HepG2 (cell line): ENCODE results near the gene RERE. TPM values are rescaled to one million over a fixed set of nuclear protein-coding genes. Genes with fewer than 3 reads are reported as not detected.

ENCODE experiments used
- ATAC-seq: fragments of 200-7000 bp; cut with Tn5 transposase; 3 replicates; pipeline ENCODE4 v1.9.1; 2020; ENCODE audit warnings: mild to moderate bottlenecking, moderate library complexity
- BruUV-seq: library from RNA; stranded (reverse); fragments of 400-500 nt; replicated peaks from 2 replicates; lab custom pipeline; 2021; lab: Mats Ljungman, UMichigan
- CTCF ChIA-PET: fragments of 300-600 bp; formaldehyde crosslinking; extraction: SDS; loops from one replicate; lab custom pipeline; 2021; ENCODE audit warnings: low total read pairs, inconsistent platforms, low intra/inter-chr PET ratio; lab: Yijun Ruan, JAX
- POLR2A ChIA-PET: fragments of 350-600 bp; sonication (Branson Sonifier 250); formaldehyde crosslinking; loops from one replicate; lab custom pipeline; 2020; ENCODE audit warnings: antibody characterized with exemption, inconsistent platforms; lab: Yijun Ruan, JAX
- DNase-seq: peaks from one replicate; pipeline ENCODE4 v3.0.0-alpha.2; 2015; ENCODE audit warnings: low spot score
- FAIRE-seq: peaks from 3 replicates; lab custom pipeline; 2011; peaks lifted over from hg19 to GRCh38; lab: Jason Lieb, UNC
- H2AFZ ChIP-seq: one replicate; pipeline ENCODE4 v1.6.1; 2011; ENCODE audit warnings: low read length, inconsistent platforms
- H3K27ac ChIP-seq: fragments of 300-600 bp; 3 replicates; pipeline ENCODE4 v1.8.0; 2011; ENCODE audit warnings: mixed run types, mild to moderate bottlenecking, mixed read lengths, low read length, inconsistent platforms; ENCODE audit not compliant: insufficient read depth; ENCODE audit errors: extremely low read length
- H3K27me3 ChIP-seq, 2 experiments: fragments of 200-600 bp in 1 of 2; 2 replicates in 1 of 2; 3 replicates in 1 of 2; pipeline versions ENCODE4 v1.6.0 to v1.8.0; 2011; ENCODE audit warnings: low read length in 2 of 2, mild to moderate bottlenecking in 2 of 2, moderate library complexity in 2 of 2, inconsistent platforms in 1 of 2; ENCODE audit not compliant: insufficient read depth in 2 of 2, control insufficient read depth in 1 of 2
- H3K36me3 ChIP-seq, 2 experiments: fragments of 200-600 bp in 1 of 2; replicated peaks in 1 of 2; 2 replicates in 1 of 2; 3 replicates in 1 of 2; pipeline versions ENCODE4 v1.5.1 to v1.8.0; 2011; ENCODE audit warnings: low read length in 2 of 2, inconsistent platforms in 1 of 2; ENCODE audit not compliant: insufficient read depth in 2 of 2, control insufficient read depth in 1 of 2
- H3K4me1 ChIP-seq: 2 replicates; pipeline ENCODE4 v1.5.1; 2012; ENCODE audit warnings: low read length, inconsistent platforms; ENCODE audit not compliant: insufficient read depth
- H3K4me2 ChIP-seq: 2 replicates; pipeline ENCODE4 v1.6.0; 2011; ENCODE audit warnings: low read depth, low read length, inconsistent platforms
- H3K4me3 ChIP-seq, 3 experiments: fragments of 200-600 bp in 1 of 3; sonication (generic), shearing (Covaris generic) in 1 of 3; replicated peaks in 1 of 3; 2 replicates each; pipeline ENCODE4 v1.5.1; 2011 to 2016; ENCODE audit warnings: low read length in 3 of 3, inconsistent platforms in 2 of 3, low read depth in 2 of 3, mild to moderate bottlenecking in 2 of 3, control low read depth in 1 of 3, mixed read lengths in 1 of 3; ENCODE audit not compliant: insufficient read depth in 1 of 3
- H3K79me2 ChIP-seq: one replicate; pipeline ENCODE4 v1.6.1; 2011; ENCODE audit warnings: low read length, inconsistent platforms; ENCODE audit not compliant: insufficient read depth
- H3K9ac ChIP-seq: 2 replicates; pipeline ENCODE4 v1.6.0; 2011; ENCODE audit warnings: mild to moderate bottlenecking, low read depth, low read length, inconsistent platforms; ENCODE audit not compliant: insufficient read depth
- H3K9me3 ChIP-seq: 2 replicates; pipeline ENCODE4 v1.5.1; 2012; ENCODE audit warnings: mild to moderate bottlenecking, low read length
- H4K20me1 ChIP-seq: 2 replicates; pipeline ENCODE4 v1.6.0; 2011; ENCODE audit warnings: inconsistent platforms, mild to moderate bottlenecking, low read length, moderate library complexity; ENCODE audit not compliant: insufficient read depth
- AGO1 ChIP-seq: fragments of 200-400 bp; formaldehyde crosslinking; IDR thresholded peaks from 2 replicates; pipeline ENCODE4 v1.6.1; 2017; ENCODE audit warnings: mild to moderate bottlenecking, low read depth, low read length, moderate library complexity; ENCODE audit not compliant: poor library complexity, severe bottlenecking
- ATF1 ChIP-seq: IDR thresholded peaks from 2 replicates; pipeline ENCODE4 v1.6.1; 2016; ENCODE audit warnings: mild to moderate bottlenecking, control low read depth
- CREM ChIP-seq, 2 experiments: sonication (generic) in 1 of 2; formaldehyde crosslinking in 1 of 2; IDR thresholded peaks; 2 replicates each; pipeline versions ENCODE4 v1.4.0 to v1.6.1; 2016 to 2020; ENCODE audit warnings: antibody characterized with exemption in 1 of 2, mild to moderate bottlenecking in 1 of 2, missing genetic modification reagents in 1 of 2
- DDIT3 ChIP-seq: sonication (generic); formaldehyde crosslinking; IDR thresholded peaks from 2 replicates; pipeline ENCODE4 v1.4.0; 2020; ENCODE audit warnings: mild to moderate bottlenecking, missing genetic modification reagents
- GATA4 ChIP-seq: sonication (generic); IDR thresholded peaks from 2 replicates; pipeline ENCODE4 v1.6.1; 2016; ENCODE audit warnings: antibody characterized with exemption, low read depth, borderline replicate concordance
- GMEB1 ChIP-seq: sonication (generic); formaldehyde crosslinking; IDR thresholded peaks from 2 replicates; pipeline ENCODE4 v1.5.1; 2020; ENCODE audit warnings: missing genetic modification reagents, mild to moderate bottlenecking, borderline replicate concordance
- HNRNPH1 ChIP-seq: fragments of 200-400 bp; formaldehyde crosslinking; optimal IDR thresholded peaks from 2 replicates; pipeline ENCODE3; 2017; ENCODE audit warnings: mild to moderate bottlenecking, low read depth, low read length
- NKX3-1 ChIP-seq: sonication (generic); formaldehyde crosslinking; IDR thresholded peaks from 2 replicates; pipeline ENCODE4 v1.5.0; 2020; ENCODE audit warnings: missing genetic modification reagents
- NR2F6 ChIP-seq, 2 experiments: IDR thresholded peaks; 2 replicates each; pipeline ENCODE4 v1.6.1; 2016; ENCODE audit warnings: antibody characterized with exemption in 1 of 2, mild to moderate bottlenecking in 1 of 2
- PHF21A ChIP-seq: sonication (generic); formaldehyde crosslinking; IDR thresholded peaks from 2 replicates; pipeline ENCODE4 v1.5.0; 2020; ENCODE audit warnings: mild to moderate bottlenecking, missing genetic modification reagents
- TFDP2 ChIP-seq: sonication (generic); formaldehyde crosslinking; IDR thresholded peaks from 2 replicates; pipeline ENCODE4 v1.4.0; 2020; ENCODE audit warnings: missing genetic modification reagents
- ZNF18 ChIP-seq: sonication (generic); formaldehyde crosslinking; IDR thresholded peaks from 2 replicates; pipeline ENCODE4 v1.8.0; 2022; ENCODE audit warnings: mild to moderate bottlenecking, missing genetic modification reagents; ENCODE audit not compliant: insufficient replicate concordance
- ZNF570 ChIP-seq: sonication (generic); formaldehyde crosslinking; IDR thresholded peaks from 2 replicates; pipeline ENCODE4 v1.4.0; 2020; ENCODE audit warnings: mild to moderate bottlenecking, missing genetic modification reagents, borderline replicate concordance
- ZNF629 ChIP-seq: sonication (generic); formaldehyde crosslinking; conservative IDR thresholded peaks from 2 replicates; pipeline ENCODE4 v1.5.0; 2020; ENCODE audit warnings: missing genetic modification reagents
- ZNF737 ChIP-seq: sonication (generic); formaldehyde crosslinking; IDR thresholded peaks from 2 replicates; pipeline ENCODE4 v1.5.0; 2020; ENCODE audit warnings: missing genetic modification reagents, mild to moderate bottlenecking, borderline replicate concordance
- WGBS: methylation state at CpG from one replicate; pipeline ENCODE4 v1.1.6; 2017; ENCODE audit warnings: low lambda C conversion rate; 5-methylcytosine and 5-hydroxymethylcytosine counted together
- in situ Hi-C: cut with HindIII; loops from 2 replicates; pipeline ENCODE4 v1.10.0; 2017; ENCODE audit warnings: low pct_unique_long_range_greater_than_20kb; ENCODE audit not compliant: extremely low pct_ligation_motif_present
- intact Hi-C: fragments of 100-400 bp; cut with micrococcal nuclease; formaldehyde crosslinking; loops from one replicate; pipeline ENCODE4 v1.10.0; 2022; ENCODE audit not compliant: unreplicated experiment
- polyA plus RNA-seq, 8 experiments: library from polyadenylated mRNA; depleted of rRNA in 3 of 8; stranded (reverse) in 7 of 8; unstranded in 1 of 8; fragments of >200 nt; fragmentation: Illumina TruSeq in 4 of 8; extraction: Trizol in 4 of 8; gene quantifications; 2 replicates each; pipeline versions ENCODE4 v1.2.1 to v1.2.3, GENCODE V29; 2011 to 2016; ENCODE audit warnings: low read depth in 4 of 8, missing spikeins in 1 of 8, mixed read lengths in 1 of 8; ENCODE audit not compliant: insufficient read depth in 1 of 8
- total RNA-seq, 5 experiments: library from RNA; depleted of rRNA; stranded (reverse); fragments of >200 nt; fragmentation: Illumina TruSeq; extraction: Trizol; gene quantifications; 2 replicates each; pipeline ENCODE4 v1.2.3, GENCODE V29; 2016; ENCODE audit warnings: low read depth in 1 of 5
- TF ChIP-seq, protein P1 (sequence below): sonication (generic); formaldehyde crosslinking; IDR thresholded peaks from 2 replicates; pipeline ENCODE4 v1.5.0; 2020; ENCODE audit warnings: missing genetic modification reagents
- TF ChIP-seq, protein P2 (sequence below): fragments of 450-650 bp; IDR thresholded peaks from 2 replicates; pipeline ENCODE4 v1.6.1; 2017

Gene RERE
- total and polyA plus RNA-seq, 2 of the 13 experiments (the other 11 are each of a cell fraction or from before 2014, with no cell fraction given): 18.3 to 21.9 TPM

DNA sequence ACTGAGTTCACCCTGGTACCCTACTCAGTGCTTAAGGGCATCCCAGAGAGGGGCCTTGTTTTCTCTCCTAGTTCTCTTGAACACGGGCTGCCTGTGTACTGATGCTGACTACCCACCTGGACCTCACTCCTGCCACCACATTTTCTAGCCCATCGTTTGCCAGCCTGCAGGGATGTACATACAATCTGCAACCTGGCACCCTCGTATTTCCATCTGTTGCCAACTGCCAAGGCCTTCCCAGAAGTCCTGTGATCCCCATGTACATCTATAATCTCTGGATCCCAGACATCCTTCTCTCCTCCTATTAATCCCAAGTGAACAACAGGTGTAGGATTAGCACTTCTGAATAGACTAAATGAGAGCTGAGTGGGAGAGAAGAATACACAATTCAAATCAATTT, 287.5 kb downstream of the RERE start:
- ChIA-PET POLR2A (no interaction called here), CTCF (no interaction called here)
- H3K36me3 ChIP-seq: peaks cover 13 to 30% of the 10 kb centered on the region in 2 experiments
- H4K20me1 ChIP-seq: peaks cover 31% of the 10 kb centered on the region
- no peak overlapping the region for H3K4me2 ChIP-seq
- no TSS peak for BruUV-seq
- H3K79me2 ChIP-seq: peaks cover 32% of the 10 kb centered on the region
- peaks cover 27% of the 10 kb centered on the region for H3K4me1 ChIP-seq
- no peaks in the 10 kb centered on the region for H3K27me3 ChIP-seq
- ATAC-seq (no peak), FAIRE-seq (no peak), DNase-seq (no peak)
- intact Hi-C loops: no loop called here
- no peak overlapping the region for H3K9ac ChIP-seq
- WGBS: 97% methylated on average over 3 of the region's 3 CpGs
- H3K4me3 ChIP-seq: no peak overlapping the region
- in situ Hi-C loops: no loop called here
- H3K27ac ChIP-seq: no peak overlapping the region
- no peak overlapping the region for H2AFZ ChIP-seq
- H3K9me3 ChIP-seq: no peaks in the 10 kb centered on the region
- TF ChIP-seq ZNF629 (CRISPR knock-in tag): no peak
- TF ChIP-seq AGO1: no peak
- no peak for TF ChIP-seq PHF21A
- TF ChIP-seq ZNF570 (CRISPR knock-in tag): no peak
- TF ChIP-seq ZNF18 (CRISPR knock-in tag): no peak
- TF ChIP-seq NR2F6 (IDR thresholded peaks at IDR 0.05): no peak
- no peak for TF ChIP-seq NR2F6 (CRISPR knock-in tag; IDR thresholded peaks at IDR 0.05)
- TF ChIP-seq NKX3-1 (CRISPR knock-in tag): no peak
- TF ChIP-seq CREM (IDR thresholded peaks at IDR 0.05): no peak
- TF ChIP-seq CREM (CRISPR knock-in tag; IDR thresholded peaks at IDR 0.05): no peak
- no peak for TF ChIP-seq ATF1 (CRISPR knock-in tag)
- no peak for TF ChIP-seq TFDP2 (CRISPR knock-in tag)
- no peak for TF ChIP-seq GMEB1 (CRISPR knock-in tag)
- TF ChIP-seq, protein P1, sequence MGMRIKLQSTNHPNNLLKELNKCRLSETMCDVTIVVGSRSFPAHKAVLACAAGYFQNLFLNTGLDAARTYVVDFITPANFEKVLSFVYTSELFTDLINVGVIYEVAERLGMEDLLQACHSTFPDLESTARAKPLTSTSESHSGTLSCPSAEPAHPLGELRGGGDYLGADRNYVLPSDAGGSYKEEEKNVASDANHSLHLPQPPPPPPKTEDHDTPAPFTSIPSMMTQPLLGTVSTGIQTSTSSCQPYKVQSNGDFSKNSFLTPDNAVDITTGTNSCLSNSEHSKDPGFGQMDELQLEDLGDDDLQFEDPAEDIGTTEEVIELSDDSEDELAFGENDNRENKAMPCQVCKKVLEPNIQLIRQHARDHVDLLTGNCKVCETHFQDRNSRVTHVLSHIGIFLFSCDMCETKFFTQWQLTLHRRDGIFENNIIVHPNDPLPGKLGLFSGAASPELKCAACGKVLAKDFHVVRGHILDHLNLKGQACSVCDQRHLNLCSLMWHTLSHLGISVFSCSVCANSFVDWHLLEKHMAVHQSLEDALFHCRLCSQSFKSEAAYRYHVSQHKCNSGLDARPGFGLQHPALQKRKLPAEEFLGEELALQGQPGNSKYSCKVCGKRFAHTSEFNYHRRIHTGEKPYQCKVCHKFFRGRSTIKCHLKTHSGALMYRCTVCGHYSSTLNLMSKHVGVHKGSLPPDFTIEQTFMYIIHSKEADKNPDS: no peak
- TF ChIP-seq HNRNPH1: no peak
- no peak for TF ChIP-seq GATA4
- no peak for TF ChIP-seq ZNF737 (CRISPR knock-in tag)
- TF ChIP-seq DDIT3 (CRISPR knock-in tag): no peak
- TF ChIP-seq, protein P2, sequence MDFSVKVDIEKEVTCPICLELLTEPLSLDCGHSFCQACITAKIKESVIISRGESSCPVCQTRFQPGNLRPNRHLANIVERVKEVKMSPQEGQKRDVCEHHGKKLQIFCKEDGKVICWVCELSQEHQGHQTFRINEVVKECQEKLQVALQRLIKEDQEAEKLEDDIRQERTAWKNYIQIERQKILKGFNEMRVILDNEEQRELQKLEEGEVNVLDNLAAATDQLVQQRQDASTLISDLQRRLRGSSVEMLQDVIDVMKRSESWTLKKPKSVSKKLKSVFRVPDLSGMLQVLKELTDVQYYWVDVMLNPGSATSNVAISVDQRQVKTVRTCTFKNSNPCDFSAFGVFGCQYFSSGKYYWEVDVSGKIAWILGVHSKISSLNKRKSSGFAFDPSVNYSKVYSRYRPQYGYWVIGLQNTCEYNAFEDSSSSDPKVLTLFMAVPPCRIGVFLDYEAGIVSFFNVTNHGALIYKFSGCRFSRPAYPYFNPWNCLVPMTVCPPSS: no peak
